Left colon (tissue), 2 donors: ENCODE data around the gene LIN7B. TPM values are rescaled to one million over a fixed set of nuclear protein-coding genes. Genes with fewer than 3 reads are reported as not detected.
"Not testable (repeated sequence)": the region's sequence is repeated elsewhere in the genome, so short reads cannot be mapped to it uniquely, and the experiment has no call there.

ENCODE experiments used
- ATAC-seq: fragments of 200-7000 bp; cut with Tn5 transposase; one replicate; pipeline ENCODE4 v1.9.1; 2020; ENCODE audit warnings: mild to moderate bottlenecking, moderate library complexity
- DNase-seq, 2 donors: peaks; one replicate each; pipeline ENCODE4 v3.0.0-alpha.2; 2020
- intact Hi-C, 2 donors: fragments of 100-400 bp; cut with DNase I in 1 of 2; cut with micrococcal nuclease in 1 of 2; formaldehyde crosslinking; loops; one replicate each; pipeline versions ENCODE4 v1.11.2 to v1.14.0; 2022; cut with DNase I, micrococcal nuclease
- total RNA-seq, 2 donors: library from RNA; stranded (reverse); fragmentation: NEBNext Ultra II Directional; extraction: Animal tissue kit (Norgen Biotek cat#: 25700); gene quantifications; one replicate each; pipeline ENCODE4 v1.2.1, GENCODE V29; 2021
- donor health status: DM: no; HTN: no; CAD: no.
- donor health status: DM: yes; HTN: yes; CAD: no.

The LIN7B gene
- total RNA-seq, 2 donors from 2014 or later, result 8.8 to 11.4 TPM

GRCh38 chr19:49132974-49133609, 18.9 kb downstream of the LIN7B start:
- ATAC-seq (peak; percentile 63), DNase-seq (peak; percentile 62 to 80)
- intact Hi-C loops, result no loop called here

DNA sequence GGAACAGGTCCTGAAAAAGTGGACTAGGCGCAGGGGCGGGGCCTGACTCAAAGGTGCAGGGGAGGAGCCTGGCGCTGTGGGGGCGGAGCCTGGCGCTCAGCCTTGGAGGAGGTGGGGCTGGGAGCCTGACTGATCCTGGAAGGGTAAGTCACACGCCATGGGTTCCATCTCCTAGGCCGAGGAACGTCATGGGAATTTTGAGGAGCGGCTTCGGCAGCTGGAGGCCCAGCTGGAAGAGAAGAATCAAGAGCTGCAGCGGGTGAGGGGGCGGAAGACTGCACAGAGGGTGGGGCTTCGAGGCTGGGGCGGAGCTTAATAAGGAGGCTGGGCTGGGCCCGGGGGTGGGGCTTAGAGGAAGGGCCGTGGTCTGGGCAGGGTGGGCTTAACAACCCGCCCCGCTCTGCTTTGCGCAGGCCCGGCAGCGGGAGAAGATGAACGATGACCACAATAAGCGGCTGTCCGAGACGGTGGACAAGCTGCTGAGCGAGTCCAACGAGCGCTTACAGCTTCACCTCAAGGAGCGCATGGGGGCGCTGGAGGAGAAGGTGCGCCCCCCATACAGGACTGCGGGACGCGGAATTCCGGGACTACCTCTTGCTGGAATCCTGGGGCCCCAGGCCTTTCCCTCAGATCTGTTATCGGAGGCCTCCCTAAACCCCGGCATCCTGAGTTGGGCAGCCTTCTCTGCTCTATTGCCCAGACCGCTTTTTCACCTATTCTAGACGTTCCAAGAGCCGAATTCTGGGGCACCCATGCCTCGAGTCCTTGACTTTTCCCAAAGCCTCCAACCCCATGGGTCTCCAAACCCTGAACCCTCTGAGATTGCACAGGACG, 19.7 kb downstream of the LIN7B start:
- ATAC-seq (peak; percentile 88), DNase-seq (peak; percentile 78 to 92)
- intact Hi-C loops, result no loop called here

DNA sequence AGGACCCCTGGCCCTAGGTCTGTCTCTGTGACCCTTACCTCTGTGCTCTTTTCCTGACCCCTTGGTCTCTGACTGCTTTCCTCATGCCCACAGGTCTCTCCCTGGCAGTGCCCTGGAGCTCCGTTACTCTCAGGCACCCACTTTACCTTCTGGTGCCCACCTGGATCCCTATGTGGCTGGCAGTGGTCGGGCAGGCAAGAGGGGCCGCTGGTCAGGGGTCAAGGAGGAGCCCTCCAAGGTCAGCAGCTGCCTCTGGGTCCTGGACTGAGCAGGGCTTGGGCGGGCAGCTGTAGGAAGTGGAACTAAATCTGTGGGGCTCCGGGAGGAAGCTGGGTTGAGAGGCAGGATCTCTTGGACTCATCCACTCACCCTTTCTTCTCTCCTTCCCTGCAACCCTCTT, 21.5 kb downstream of the LIN7B start:
- ATAC-seq (no peak), DNase-seq (no peak)
- intact Hi-C loops, result no loop called here

GRCh38 chr19:49136771-49137171, 22.6 kb downstream of the LIN7B start:
- intact Hi-C loops, result no loop called here
- peak in 1 of 2 donors; percentile 55 for DNase-seq
- no peak for ATAC-seq

DNA sequence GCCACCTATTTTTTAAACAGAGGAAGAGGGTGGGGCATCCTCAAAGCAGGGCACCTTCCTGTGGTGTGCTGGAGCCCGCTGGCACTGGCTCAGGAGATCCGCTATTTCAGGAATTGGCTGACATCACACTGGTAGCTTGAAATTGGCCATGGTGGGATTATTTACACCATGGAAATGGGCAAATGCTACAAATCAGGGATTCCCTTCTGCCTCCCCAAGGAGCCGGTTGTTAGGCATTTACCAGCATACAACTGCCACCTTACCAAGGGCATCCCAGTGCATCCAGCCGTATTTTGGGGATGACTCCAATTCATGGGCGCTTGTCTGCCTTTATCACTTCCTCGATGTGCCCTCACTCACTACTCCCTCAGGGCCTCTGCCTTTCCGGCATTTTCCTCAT, 26.8 kb downstream of the LIN7B start:
- DNase-seq, result no peak
- no peak for ATAC-seq
- intact Hi-C loops, result no loop called here

DNA sequence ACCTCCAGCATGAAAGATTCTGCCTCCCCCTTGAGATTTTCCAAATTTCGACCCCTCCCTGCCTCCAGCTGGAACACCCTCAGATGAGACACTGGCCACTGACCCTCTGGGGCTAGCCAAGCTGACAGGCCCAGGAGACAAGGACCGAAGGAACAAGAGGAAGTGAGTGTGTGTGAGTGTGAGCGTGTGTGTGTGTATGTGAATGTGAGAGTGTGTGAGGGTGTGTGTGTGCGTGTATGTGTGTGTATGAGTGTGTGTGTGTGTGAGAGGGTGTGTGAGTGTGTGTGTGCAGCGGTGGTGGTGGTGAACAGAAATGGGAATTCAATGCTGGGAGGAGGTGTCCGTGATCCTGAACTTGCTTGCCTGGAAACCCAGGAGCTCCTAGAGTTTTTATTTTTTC, 27.2 kb downstream of the LIN7B start:
- no peak for ATAC-seq
- no peak for DNase-seq
- intact Hi-C loops, result no loop called here

GRCh38 chr19:49142866-49143335, 28.7 kb downstream of the LIN7B start:
- intact Hi-C loops, result no loop called here
- ATAC-seq, result peak; percentile 91
- DNase-seq, result peak; percentile 90 to 92

- peak; percentile 78 to 85 for DNase-seq
- intact Hi-C loops, result loop anchor here in 1 of 2 donors (5.0 kb wide), 1 partner anchor 48 kb away; no protein-coding TSS in a partner anchor
- peak; percentile 12 for ATAC-seq
Observed at GRCh38 chr19:49145573-49146407, 31.6 kb downstream of the LIN7B start.

- not testable (repeated sequence) for ATAC-seq
- intact Hi-C loops, result loop anchor here in 1 of 2 donors (5.0 kb wide), 1 partner anchor 49 kb away; no protein-coding TSS in a partner anchor
- DNase-seq, result peak in 1 of 2 donors; percentile 42
Observed at GRCh38 chr19:49146408-49146770, 32.2 kb downstream of the LIN7B start.

- ATAC-seq (no peak), DNase-seq (no peak)
- intact Hi-C loops, result loop anchor here in 1 of 2 donors (5.0 kb wide), 1 partner anchor 51 kb away; no protein-coding TSS in a partner anchor
Observed at GRCh38 chr19:49148044-49148682, 34.0 kb downstream of the LIN7B start.

DNA sequence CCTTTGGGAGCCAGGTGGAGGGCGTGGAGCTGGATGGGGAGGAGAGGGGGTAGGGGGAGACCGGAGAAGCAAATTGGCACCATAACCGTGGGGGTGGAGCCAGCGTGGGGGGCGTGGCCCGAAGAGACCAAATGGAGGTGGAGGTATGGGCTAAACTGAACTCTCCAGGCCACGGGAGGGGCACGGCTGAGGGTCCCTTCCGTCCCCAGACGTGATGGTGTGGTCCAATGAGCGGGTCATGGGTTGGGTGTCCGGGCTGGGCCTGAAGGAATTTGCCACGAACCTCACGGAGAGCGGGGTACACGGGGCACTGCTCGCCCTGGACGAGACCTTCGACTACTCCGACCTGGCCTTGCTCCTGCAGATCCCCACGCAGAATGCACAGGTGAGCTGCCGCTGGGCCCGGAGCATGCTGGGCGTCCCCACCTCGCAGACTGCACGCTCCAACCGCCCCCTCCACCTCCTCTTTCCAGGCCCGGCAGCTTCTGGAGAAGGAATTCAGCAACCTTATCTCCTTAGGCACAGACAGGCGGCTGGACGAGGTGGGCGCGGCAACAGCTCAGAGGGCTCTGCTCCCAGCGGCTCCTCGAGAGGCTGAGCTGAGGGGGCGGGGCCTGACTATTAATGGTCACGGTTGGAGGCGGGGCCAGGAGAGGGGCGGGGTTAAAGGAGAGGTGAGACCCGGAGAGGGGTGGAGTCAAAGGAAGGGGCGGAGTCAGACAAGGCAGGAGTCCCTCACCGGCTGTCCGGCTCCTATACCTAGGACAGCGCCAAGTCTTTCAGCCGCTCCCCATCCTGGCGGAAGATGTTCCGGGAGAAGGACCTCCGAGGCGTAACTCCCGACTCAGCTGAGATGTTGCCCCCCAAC, 34.8 kb downstream of the LIN7B start:
- ATAC-seq, result peak; percentile 63
- peak; percentile 99 to 100 for DNase-seq
- intact Hi-C loops, result loop anchor here in 1 of 2 donors (5.0 kb wide), 1 partner anchor 52 kb away; no protein-coding TSS in a partner anchor

- ATAC-seq (peak; percentile 3), DNase-seq (peak; percentile 59 to 67)
- intact Hi-C loops, result loop anchor here in 1 of 2 donors (5.0 kb wide), 1 partner anchor 52 kb away; no protein-coding TSS in a partner anchor
Observed at GRCh38 chr19:49149652-49150105, 35.5 kb downstream of the LIN7B start.

GRCh38 chr19:49150106-49150943, 36.2 kb downstream of the LIN7B start:
- intact Hi-C loops, result no loop called here
- ATAC-seq, result peak; percentile 63
- DNase-seq, result peak; percentile 92 to 93

DNA sequence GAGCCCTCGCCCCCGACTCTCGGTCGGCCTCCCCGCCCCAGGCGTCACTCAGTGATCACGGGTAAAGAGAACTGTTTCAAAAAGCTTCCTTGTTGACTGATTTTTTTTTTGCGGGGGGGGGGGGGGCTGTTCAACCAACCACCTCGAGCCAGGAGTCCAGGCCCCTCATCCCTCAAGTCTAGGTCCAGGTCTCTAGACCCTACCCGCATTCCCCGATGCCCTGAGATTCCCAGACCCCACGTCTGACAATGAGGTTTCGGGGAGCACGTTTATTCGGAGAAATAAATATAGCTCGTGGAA, 36.7 kb downstream of the LIN7B start:
- no peak for ATAC-seq
- intact Hi-C loops, result no loop called here
- DNase-seq, result no peak

DNA sequence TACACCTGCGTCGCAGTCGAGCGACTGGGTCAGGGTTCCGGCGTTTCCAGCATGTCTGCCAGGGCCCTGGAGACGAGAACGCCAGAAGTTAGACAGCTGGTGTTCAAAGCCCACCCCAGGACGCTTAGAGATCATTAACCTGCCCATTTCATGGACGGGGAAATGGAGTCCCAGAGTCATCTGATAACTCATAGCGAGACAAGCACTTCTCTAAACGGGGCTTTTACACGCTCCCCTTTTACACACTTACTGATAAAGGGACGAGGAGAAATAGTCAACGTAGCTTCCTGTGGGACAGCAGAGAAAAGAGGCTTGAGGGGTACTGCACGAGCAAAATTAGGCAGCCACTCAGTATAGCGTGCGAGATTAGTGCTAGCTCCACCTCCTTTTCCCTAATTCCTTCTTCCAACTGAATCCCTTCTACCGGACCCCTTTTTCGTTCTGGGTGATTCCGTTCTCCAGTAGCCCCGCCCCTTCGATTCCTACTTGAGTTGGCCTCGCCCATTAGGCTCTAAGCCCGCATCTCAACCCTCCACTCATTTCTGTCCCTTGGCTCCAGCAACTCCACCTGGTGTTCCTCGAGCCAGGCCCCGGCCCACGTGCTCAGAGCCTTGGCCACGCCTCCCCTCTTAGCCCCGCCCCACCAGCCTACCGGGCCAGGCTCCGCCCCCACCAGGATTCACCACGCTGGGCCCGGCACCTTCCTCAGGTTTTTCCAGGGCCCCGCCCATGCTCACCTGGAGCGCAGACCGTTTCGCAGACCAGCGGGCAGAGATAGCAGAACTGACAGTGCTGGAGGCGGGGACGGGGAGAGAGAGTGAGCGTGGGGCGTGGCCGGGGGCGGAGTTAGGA, 37.3 kb downstream of the LIN7B start:
- DNase-seq, result peak; percentile 97 to 98
- intact Hi-C loops, result no loop called here
- peak; percentile 65 for ATAC-seq

- no peak for ATAC-seq
- intact Hi-C loops, result no loop called here
- DNase-seq, result no peak
Observed at GRCh38 chr19:49152119-49152550, 38.0 kb downstream of the LIN7B start.
